ENCODE results near the gene APBA1.

The APBA1 gene

DNA sequence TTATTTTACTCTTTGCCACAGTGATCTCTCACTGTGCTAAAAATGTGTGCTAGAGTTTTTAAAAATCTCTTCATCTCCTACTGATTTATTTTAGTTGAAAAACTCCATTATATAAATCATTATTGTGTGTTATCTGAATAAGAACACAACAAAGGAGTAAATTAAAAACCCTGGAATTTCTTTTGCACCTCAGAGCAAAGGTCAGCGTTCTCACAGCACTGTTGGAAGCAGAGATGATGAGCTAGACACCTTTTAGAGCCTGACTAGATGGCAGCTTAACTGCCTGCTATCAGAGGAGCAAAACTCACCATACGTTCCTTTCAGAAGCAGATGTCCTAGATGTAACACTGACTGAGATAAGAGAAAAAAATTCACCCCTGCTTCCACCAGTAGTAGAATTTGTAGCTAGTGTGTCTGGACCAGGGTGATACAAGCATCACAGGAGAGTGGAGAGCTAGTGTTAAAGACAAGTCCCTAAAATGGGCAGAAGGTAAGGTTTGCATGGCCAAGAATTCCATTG lies 200.0 kb downstream of the APBA1 start:
- no peak for DNase-seq (ENCODE audit: low read depth in 2 of 2)

DNA sequence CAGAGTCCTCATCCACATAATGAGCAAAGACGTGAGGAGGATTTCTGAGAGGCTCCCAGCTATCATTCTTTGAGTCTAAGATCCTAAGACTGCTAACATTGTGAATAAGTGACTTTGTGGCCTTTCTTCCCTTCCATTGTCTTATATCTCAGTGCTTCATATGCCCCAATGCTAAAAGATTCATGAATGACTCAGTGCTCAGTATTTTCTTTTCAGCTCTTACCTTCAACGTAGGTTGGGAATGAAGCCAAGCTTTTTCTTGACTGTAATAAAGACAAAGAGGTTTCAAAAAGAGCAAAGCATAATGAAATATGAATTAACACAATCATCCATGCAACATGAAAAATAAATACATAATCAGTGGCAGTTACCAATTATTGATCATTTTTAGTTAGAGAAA lies 200.7 kb downstream of the APBA1 start:
- DNase-seq (ENCODE audit: low read depth in 2 of 2): no peak

DNA sequence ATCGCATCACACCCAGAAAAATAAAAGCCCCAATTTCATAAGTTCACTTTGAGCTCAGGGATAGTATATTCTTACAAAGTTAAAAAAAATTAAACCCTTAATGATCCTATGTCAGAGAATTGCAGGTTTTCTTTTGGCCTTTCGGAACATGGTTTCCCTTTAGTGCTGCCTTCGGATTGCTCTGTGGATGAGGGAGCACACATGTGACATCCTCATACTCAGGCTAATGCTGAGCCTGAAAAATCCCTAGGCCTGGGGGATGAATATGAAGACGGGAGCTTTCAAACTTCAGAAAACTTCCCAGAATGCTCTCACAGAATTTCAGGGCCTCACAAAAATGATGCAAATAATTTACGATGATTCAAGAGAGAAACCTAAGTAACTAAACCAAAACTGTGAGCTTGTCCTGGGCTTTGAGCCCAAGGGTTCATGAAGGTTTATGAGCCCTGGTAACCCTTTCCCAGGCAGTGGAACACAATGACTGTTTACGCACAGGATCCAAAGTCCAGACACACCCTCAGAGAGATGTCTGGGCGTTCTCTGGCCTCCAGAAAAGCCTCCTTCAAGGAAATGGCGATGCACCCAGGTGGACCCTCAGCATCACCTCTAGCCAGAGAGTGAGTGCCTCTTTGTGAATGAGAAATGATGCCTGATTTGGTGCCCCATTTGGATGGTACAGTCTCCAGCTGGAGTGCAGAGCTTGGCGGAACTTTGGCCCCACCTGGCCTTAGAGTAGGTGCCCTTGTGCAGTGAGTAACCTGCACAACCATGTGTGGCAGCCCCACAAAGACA lies 201.8 kb downstream of the APBA1 start:
- no peak for DNase-seq (ENCODE audit: low read depth in 2 of 2)

DNA sequence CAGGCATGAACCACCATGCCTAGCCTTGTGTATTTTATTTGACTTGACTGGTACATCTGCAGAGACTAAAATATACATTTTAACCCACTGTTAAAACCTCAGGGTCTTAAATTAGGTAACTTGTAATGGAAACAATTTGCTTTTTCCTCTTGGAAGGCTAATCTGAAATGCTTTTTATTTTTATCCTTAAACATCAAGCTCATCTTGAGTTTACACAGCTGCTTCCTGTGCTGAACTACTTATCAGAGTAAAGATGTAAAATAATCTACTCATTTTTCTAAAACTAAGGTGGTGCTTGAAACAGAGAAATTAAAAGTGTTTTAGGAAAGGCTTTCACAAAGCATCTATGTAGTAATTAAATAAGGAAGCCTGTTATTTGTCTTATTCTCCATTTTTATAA lies 203.0 kb downstream of the APBA1 start:
- no peak for DNase-seq (ENCODE audit: low read depth in 2 of 2)

DNA sequence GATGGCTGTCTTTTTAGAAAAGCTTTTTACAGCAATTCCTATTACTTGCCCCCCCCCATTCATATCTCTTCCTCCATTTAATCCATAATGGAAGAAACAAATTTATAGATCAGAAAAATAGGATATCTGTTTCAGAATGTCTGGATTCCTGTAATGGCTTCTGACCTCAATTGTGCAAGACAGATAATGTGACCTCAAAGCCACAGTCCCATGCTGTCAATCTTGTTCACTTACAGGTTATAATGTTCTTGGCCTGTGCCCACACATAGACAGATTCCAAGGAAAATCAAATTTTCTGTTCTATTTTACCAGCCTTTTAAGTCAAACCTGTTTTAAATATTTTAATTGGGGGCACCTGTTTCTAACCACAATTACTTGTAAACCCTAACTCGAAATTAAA lies 203.8 kb downstream of the APBA1 start:
- no peak for DNase-seq (ENCODE audit: low read depth in 2 of 2)

DNA sequence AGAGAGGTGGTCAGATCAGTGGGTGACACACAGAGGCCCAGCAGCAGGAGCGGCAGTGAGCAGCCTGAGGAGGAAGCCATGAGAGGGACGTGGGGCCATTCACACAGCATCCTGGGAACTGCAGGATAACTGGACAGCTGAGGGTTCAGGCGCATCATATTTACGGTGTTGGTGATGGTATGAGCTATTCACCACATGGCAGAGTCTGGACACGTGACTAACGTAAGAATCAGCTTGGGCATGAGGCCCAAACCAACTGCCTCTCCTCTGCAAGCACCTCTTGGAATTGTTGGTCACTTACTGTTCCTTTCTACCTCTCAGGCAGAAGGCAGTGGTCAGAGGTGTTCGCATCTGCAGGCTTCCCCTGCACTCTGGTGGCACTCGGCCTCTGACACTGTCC lies 206.0 kb downstream of the APBA1 start:
- no peak for DNase-seq (ENCODE audit: low read depth in 2 of 2)

DNA sequence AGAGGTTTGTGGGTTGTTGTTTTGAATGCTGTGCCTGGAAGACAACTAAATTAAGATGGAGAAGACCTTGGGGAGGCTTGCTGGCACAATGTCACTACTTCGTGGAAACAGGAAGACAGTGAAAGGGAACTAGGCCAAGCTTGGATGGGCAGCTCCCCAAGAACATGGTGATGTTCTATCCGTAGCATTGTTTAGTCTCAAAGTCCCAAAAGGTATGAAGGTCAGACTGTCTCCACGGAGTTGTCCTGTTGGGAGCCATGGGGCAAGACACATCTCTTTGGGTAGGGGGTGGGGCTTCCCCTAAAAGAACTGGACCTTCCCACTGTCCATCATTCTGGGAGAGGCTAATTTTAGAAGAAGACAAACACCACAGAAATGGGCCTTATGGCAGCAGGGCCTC lies 206.7 kb downstream of the APBA1 start:
- no peak for DNase-seq (ENCODE audit: low read depth in 2 of 2)

DNA sequence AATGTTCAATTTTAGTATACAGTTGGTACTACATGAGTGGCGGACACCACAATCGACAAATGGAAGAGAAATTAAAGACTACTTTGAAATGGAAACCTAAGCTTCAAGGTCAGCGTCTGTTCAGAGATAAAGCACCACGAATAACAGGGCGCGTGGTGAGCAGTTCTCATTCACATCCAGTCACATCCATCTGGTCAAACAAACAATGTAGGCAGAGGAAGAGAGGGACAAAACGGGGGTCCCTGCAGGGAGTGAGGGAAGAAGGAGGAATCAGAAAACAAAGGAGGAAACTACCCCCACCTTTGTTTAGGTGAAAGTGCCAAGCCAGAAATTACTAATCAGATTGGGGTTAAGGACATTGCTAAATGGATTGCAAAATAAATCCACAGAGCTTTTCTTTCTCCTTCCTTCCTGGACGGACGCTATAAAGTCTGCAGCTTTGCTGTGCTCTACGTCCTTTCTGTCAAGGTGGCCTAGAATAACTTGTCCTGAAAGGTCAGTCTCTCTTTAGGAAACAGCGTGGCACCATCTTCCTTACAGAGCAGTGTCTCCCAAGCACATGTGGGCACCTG lies 208.6 kb downstream of the APBA1 start:
- no peak for DNase-seq (ENCODE audit: low read depth in 2 of 2)

DNA sequence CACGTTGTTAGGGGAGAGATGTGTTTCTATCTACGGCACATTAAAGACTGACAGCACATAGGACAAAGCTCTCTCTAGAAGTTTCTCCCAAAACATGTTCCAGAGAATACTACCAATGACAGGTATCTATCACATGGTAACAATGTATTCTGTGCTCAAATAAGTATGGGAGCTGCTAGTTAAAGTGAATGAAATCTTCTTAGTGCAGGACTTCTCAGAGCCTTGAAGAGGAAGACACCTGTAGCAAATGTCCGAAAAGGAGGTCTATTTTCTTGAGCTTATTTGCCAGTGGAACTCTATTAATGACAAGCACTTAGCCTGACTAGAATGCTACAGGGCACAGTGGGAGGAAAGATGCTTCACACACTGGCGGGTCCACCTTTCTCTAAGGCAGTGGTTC lies 209.8 kb downstream of the APBA1 start:
- no peak for DNase-seq (ENCODE audit: low read depth in 2 of 2)

DNA sequence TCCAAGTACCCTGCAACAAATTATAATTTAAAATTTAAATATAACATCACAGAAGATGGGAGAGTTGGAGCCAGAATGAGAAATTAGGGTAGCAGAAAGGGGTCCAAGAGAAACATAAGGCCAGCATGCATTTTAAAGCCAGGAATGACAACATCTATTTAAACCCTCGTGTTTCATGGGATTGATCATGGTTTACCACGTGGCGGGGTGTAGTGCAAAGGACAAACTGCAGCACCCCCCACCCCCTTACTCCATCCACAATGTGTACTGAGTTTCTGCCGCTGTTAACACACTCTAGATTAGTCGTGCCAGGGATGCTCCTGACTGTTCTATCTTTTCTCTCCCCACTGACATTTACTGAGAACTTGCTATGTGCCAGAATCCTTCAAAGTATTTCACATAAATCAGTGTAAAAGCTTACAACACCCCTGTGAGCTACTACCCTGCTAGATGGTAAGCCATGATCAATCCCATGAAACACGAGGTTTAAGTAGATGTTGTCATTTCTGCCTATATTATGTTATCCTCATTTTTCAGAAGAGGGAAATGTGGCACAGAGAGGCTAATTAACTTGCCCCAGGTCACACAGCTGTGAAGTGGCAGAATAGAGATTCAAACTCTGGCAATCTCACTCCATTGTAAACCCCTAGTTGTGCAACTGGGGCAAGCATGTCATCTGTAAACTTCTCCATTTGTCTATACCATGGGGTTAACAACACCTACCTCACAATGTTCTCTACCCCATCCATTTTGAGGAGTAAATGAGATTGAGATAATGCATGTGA lies 210.9 kb downstream of the APBA1 start:
- DNase-seq (ENCODE audit: low read depth in 2 of 2): no peak

DNA sequence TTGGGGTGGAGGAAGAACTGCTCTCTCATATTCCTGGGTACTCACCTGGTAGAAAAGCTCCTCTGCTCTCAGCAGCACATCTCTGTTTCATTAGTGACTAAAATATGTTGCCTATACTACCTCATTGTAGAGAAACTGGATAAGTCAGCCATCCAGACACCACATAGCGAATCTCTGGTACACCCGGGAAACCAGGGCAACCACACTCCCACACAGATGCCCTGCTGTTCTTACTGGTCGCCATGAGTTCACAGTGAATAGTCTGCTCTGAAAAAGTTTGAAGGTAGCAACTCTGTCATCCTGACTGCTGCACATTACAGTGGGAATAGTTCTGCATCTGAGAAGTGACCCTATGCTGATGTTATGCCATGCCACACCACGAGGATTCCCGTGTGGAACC lies 212.2 kb downstream of the APBA1 start:
- no peak for DNase-seq (ENCODE audit: low read depth in 2 of 2)

DNA sequence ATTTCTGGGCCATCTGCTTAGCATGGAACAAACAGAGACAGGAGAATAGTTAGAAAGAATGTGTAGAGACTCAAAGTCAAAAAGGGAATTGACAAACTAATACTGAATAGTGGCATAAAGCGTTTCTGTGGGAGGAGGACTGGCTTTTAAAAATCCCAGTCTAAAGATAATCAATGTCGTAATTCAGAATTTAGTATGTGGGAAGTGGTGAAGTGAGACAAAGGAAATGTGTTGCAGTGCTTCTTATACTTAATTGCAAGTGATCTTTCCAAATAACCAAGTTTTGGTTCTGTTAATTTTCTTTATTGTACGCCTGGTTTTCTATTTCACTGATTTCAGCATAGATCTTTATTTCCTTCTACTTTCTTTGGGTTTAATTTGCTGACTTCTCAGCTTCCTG lies 214.0 kb downstream of the APBA1 start:
- DNase-seq (ENCODE audit: low read depth in 2 of 2): no peak

DNA sequence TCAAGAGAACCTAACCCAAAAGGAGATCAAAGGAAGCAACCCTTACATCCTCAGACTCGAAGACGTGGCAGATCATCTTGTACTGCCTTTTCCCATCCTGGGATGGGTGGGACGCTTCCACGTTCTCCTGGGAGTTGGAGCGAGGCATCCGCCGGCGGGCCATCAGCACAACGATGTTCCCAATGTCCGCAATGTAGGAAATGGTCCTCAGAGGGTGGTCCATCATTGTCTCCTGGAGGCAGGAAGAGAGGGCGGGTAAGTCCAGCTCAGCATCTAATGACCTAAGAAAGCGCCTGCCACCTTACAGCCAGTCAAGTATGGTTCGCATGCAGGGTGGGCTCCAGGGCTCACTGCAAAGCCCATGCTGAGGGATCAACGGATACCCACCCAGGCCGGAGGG lies 216.0 kb downstream of the APBA1 start:
- no peak for DNase-seq (ENCODE audit: low read depth in 2 of 2)

DNA sequence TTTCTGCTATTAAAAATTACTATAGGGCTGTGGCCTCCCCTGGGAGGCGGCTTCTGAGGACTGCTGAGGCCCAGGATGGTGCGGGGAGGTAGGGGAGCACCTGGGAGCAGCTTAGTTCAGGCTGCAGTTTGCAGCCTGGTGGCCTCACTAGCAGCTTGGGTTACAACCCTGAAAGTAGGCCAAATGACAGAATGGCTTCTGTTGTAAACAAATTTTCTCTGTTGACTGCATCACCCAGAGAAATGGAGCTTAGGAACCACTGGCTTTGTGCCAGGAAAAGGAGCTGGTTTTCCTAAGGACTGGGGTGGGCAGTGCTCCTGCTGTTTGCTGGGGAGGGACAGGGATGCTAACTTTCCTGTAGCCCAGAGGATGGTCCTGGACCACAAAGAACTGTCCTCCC lies 216.9 kb downstream of the APBA1 start:
- DNase-seq (ENCODE audit: low read depth in 2 of 2): no peak

DNA sequence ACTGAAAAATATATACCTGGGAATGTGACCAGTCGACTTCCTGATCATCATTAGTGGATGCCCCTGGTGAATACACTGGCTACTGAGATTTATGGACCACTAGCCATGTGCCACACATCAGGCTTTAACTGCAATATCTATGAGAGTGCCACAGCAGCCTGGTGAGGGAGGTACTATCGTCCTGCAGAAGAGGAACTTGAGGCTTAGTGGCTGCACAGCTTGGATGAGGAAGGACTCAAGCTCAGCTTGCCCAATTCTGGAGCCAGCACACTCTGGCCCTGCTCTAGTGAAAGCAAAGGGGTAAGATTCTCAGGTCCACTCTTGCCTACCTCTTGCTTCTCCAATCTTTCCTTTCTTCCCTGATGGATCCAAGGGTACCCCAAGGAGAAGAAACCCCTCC lies 217.8 kb downstream of the APBA1 start:
- DNase-seq (ENCODE audit: low read depth in 2 of 2): no peak

DNA sequence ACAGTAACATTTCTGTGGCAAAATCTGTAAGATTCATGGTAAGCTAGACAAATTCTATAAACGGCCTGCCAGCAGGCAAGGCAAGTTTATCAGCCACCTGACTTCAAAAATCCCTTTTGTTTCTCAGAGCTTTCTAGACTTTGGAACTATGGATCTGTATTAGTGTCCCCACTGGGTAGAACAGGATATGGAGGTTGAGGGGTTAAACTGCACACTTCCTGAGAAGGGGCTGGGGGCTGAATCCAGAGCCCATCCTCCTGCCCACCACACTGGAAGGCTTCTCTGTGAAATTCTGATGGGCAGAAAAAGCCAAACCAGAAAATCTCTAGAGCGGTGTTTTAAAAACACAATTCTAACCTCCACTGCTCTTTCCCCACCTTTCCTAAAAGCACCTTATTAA lies 218.4 kb downstream of the APBA1 start:
- DNase-seq (ENCODE audit: low read depth in 2 of 2): no peak

DNA sequence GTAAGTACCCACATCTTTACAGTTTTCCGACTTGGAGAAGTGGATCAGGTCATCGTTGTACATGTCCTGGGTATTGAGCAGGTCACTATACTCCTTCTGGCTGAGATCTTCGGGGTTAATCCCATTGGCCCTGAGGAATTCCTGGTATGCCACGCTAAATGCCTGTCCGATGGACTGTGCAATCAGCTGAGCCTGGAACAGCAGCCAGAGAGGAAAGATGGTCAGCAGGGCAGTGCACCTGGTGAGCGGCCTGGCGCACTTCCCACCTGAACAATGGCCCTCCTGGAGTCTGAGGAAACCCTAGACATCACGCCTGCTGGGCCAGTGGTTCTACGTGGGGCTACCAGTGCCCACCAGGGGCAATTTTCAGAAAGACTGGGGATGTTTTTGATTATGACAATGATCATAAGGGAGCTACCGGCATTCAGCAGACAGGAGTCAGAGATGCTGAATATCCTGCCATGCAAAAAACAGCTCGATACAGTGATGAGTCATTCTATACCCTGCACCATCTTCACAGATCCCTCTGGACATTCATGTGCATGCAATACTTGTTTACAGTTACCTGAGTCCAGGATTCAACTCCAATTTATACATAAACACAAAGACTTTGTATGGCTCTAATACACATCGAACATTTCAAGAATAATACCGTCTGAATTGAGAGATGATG lies 219.9 kb downstream of the APBA1 start:
- DNase-seq (ENCODE audit: low read depth in 2 of 2): no peak

DNA sequence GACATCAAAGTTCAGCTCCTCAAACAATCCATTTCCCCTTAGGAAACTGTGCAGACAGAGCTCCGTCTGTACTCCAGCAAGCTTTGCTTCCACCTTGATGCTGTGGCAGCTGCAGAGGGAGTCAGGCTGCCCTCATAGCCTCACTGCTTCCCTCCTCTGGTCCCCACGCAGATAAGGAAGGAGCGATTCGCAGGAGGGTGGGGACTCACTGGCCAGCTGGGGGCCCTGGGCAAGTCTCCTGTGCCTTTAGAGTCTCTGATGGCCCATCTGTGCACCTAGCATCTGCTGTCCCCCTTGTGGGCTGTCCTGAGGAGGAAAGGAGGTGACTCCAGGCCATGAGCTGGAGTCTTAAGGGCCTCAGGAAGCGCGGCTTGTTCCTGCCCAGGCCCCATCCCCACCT lies 225.7 kb downstream of the APBA1 start:
- no peak for DNase-seq (ENCODE audit: low read depth in 2 of 2)

DNA sequence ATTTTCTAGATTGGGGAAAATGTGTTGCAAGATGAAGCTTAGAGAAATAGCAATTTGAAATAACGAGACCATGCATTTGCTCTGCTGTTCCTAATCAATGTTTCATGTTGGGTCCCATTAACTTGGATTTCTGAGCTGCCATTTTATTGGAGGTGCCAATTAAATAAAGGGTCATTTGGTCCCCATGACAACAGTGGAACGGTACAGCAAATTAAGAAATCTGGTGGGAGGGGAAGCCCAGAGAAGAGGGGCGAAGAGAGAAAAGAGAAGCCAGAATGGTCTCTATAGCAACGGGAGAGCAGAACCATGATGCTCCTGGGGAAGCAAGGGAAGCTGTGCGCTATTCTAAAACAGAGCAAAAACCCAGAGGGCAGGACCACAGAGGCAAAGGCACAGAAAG lies 226.9 kb downstream of the APBA1 start:
- no peak for DNase-seq (ENCODE audit: low read depth in 2 of 2)

DNA sequence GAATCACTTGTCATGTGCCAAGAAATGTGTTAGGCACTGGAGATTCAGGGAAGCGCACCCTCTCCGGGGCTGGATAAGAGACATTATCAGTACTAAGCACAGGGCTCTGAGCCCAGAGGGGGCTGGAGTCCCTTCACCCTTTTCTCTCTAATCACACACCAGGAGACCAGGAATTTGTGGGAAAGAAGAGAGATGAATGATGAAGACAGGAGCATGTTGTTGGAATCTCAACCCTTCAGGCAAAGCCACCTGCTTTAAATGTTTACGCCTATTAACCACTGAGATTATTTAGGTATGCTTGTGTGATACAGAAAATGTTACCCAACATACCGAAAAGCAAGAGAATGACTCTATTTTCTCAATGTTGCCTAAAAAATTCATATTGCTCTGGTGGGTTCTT lies 227.4 kb downstream of the APBA1 start:
- DNase-seq (ENCODE audit: low read depth in 2 of 2): no peak

DNA sequence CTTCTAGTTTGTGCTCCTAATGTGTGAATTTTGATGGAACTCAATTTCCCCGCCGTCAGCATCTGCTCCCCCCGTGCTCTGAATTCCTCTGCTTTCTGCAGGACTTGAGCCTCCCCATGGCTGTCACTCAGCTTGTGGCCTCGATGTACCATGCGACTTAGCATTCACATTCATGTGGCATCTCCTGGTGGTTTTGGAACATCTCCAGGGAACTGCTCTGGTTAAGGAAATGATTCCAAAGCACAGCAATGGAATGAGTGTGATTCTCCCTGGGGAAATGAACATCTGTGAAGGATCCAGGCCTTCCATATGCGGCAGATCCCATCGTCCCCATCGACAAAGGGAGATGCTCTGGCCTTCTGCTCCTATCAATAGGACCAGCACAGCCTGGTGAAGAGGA lies 228.2 kb downstream of the APBA1 start:
- DNase-seq (ENCODE audit: low read depth in 2 of 2): no peak

DNA sequence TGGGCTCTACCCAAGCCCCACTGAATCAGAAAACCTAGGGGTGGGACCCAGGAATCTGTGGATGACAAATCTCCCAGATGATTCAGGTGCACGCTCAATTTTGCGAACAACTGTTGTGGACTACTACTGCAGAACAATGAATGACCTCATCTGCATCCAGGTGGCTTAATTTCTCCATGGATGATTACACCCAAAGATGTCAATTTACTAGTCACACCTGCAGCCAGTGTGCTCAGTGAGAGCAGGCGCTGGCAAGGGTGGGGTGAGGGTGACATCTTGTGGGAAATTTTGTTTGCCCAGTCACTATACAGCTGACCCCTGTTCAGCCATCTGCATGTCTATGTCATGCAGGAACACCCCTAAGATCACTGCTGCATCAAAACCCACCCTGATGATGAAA lies 229.0 kb downstream of the APBA1 start:
- no peak for DNase-seq (ENCODE audit: low read depth in 2 of 2)

Data from stimulated activated CD8-positive, alpha-beta memory T cell treated with anti-CD3 and anti-CD28 coated beads, Interleukin-7, amount 100 ng/mL, for 1 hour (primary cell).